ENCODE measurements around the gene ATXN1. TPM values are rescaled to one million over a fixed set of nuclear protein-coding genes. Genes with fewer than 3 reads are reported as not detected.
"Not testable (repeated sequence)": the region's sequence is repeated elsewhere in the genome, so short reads cannot be mapped to it uniquely, and the experiment has no call there.

The ATXN1 gene
- total RNA-seq, 2 donors from 2014 or later, result 63.1 to 72.2 TPM

DNA sequence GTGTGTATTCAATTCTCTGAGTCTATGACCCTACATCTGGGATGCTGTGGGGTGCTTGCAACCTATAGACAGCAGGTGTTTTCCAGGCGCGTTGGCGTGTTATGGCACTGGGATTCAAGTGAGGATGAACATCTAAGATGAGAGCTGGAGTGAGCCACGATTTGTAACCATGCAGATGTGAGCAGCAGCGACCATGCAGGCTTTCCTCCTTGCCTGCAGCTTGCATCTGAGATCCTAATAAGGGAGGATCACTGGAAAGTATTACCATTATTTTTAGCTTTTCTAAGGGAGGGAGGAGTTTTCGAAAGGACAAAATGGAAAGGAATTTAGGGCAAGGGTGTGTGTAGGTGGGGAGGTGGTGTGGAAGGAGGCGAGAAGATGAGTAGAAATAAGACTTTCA is 216.7 kb downstream of the ATXN1 start:
- DNase-seq (ENCODE audit: low spot score), result no peak
- intact Hi-C loops (cut with DNase I), result no loop called here

DNA sequence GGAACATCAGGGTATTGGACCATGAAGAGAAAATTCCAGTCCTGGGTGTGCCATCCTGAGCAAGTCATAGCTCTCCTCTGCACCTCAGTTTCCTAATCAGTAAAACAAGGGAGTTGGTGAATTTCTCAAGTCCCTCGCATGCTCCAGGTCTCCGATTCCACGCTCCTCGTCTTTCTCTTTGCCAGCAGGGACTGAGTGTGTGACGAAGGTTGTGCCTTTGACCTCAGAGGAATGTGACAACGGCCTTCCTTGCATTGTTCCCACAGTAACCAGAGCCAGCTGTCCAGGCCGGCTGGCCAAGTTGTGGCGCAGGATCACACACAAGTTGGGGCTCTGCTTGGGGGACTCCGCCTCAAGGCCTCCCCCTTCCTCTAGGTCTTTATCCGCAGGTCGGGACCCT is 217.3 kb downstream of the ATXN1 start:
- DNase-seq (ENCODE audit: low spot score), result no peak
- intact Hi-C loops (cut with DNase I), result no loop called here

DNA sequence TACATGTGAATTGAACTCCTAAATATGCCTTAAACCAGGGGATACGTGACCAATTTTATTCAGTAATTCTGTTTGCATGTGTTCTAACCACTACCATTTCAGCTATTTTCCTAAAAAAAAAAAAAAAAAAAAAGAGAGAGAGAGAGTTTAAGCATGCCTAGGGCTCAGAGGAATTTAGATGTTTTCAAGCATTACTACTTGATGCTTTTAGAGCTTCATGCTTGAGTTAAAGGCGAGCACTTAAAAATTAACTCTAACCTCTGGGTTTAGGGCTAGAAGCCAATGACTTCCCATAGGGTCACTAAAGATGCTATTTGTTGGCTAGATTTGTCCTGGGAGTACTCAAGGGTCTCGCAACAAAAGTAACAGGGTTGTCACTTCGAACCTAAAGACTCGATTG is 217.7 kb downstream of the ATXN1 start:
- DNase-seq (ENCODE audit: low spot score), result no peak
- intact Hi-C loops (cut with DNase I), result no loop called here

DNA sequence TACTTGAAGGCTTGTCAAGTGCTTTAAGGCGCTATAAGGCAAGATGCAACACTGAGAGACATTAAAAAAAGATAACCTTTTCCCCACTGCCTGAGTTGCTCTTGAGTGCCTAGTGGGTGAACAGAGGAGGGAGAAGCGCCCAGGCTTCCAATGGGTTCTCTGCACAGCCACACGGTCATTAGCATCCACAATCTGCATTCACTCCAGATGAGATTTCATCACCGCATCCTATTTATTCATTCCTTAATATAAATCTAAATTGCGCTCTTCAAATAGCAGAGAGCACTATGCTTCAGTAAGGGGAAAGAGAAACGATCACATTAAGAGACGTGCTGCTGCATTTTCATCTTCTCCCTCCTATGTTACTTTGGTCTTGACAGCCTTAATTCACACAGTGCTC is 219.2 kb downstream of the ATXN1 start:
- DNase-seq (ENCODE audit: low spot score), result no peak
- intact Hi-C loops (cut with DNase I), result no loop called here

DNA sequence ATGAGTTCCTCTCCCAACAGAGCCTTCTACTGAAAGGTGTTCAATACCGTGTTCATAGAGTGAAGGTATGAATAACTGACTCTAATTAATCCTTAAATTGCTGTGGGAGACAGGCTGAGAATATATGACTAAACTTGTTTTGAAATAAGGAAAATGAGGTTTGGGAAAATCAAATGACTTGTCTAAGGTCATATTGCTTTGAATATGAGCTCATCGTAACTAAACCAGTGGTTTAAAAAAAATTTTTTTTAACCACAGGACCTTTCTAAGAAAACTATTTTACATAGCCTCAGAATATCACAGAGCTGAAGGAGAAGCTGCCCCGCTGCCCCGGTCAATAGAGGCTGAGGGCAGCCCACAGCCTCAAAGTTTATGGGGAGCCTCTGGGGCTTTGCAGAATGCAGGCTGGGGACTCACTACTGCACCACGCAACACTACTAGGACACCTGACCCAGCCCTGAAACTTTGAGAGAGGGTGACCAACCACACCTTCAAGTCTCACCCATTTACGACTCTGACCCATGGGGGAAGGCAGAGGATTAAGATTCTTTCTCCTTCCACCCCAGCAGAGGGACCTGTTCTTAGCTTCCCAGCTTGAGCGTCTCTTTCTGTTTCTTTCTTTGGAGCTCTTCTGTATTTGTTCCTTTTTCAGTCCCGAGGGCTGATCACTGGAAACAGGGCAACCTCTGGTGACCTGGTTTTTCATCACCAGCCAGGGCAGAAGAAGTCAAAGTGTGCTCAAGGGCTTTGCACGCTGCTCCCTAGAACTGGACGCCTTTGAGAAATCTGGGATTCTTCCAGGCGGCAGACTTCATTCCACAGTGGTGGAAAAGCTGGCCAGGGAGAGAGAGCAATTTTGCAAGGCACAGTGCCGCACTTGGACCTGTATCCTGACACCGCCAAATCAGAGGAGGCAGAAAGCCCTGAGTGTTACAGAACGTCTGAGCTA is 220.2 kb downstream of the ATXN1 start:
- intact Hi-C loops (cut with DNase I), result no loop called here
- peak; percentile 79 for DNase-seq (ENCODE audit: low spot score)

DNA sequence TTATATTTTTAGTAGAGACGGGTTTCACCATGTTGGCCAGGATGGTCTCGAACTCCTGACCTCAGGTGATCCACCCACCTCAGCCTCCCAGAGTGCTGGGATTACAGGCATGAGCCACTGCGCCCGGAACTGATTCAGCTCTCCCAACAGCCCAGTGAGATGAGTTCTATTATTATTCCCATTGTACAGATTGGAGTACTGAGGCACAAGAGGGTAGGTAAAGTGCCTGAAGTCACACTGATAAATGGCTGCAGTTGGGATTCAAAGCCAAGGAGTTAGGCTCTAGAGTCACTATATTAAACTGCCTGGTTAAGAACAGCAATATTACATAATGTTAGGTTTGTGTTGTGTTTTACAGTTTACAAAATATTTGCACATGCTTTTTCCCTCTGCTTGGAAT is 220.9 kb downstream of the ATXN1 start:
- DNase-seq (ENCODE audit: low spot score); intact Hi-C loops (cut with DNase I): not testable (repeated sequence)

DNA sequence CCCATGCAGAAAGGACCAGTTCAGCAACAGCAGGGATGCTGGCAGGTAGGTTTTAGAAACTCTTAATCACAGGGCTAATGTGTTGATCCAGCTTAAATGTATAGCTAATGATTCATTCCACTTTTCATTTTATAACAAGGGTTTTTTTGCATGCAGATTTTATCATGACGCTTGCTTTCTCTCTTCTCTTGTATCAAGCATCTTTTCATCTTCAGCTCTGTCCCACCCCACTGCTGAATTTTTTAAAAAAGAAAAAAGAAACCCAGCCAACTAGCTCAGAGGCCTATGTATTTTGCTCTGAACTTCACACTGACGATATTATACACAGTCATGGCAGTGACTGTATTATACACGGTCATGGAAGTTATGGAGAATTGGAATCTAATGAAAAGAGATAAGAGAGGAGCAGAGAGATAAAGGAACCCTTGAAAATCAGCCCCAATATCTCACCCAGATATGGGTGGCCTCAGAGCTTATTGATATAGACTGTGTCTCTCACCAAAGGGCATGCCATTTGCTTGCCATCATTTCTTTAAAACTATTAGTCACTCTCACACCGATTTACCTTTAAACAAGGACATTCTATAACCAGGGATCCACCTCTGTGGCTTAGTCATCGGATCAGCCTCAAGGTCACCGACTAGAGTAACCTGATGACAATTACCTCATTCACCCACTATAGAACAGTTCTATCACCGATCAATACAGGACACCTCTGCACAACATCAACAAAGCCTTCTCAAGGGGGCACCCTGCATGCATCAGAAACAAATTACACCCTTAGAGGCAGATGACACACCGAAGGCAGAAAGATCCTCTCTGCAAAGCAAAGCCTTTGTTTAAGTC is 222.0 kb downstream of the ATXN1 start:
- DNase-seq (ENCODE audit: low spot score), result no peak
- intact Hi-C loops (cut with DNase I), result no loop called here

DNA sequence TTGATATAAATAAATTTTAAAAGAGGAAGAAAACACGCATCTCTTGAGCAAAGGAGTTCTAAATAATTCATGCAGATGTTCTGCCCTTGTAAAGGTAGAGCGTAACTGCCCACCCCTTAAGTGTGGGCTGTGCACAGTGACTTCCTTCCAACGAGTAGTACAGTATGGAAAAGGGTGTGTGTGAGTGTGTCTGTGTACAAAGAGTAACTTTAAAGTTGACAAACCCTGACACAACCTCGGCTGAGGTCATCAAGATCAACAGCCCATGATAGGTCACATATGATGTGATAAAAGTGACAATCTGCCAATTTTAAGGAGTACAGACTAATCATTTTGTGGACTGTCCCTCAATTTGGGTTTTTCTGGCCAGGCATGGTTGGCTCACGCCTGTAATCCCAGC is 225.7 kb downstream of the ATXN1 start:
- intact Hi-C loops (cut with DNase I), result no loop called here
- DNase-seq (ENCODE audit: low spot score), result no peak

DNA sequence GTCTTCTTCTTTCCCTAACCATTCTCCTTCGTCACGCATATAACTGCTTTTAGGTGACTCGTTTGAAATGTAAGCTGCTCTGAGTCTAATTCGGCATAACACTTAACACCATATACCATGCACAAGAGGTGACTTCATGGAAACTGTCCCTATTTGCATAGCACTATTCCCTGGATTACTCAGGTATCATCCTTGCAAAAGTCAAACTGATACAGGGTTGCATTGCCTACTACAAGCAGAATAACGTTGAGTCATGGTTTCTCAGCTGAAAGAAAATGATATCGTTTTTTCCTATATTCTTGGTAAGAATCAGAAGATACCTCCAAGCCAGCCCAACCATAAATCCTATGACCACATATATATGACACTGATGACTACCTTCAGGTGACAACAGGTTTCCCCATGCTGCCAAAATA is 227.5 kb downstream of the ATXN1 start:
- intact Hi-C loops (cut with DNase I), result no loop called here

DNA sequence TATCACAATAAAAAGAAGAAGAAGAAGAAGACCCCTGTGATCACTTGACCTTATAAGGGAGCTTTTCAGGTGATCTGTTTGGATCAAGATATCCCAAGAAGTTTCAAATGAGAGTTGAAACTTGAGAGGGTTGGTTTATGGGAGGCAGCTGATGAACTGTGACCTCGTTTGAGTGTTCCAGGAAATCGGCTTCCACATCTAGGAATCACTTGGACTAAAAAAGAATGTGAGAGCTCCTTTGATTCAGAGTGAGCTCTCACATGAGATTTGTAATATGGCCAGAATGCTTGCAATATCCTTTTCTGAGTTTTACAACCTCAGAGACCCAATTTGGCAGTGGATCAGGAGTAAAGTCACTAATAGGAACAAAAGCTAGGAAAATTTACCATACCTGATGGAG is 228.1 kb downstream of the ATXN1 start:
- intact Hi-C loops (cut with DNase I), result no loop called here
- no peak for DNase-seq (ENCODE audit: low spot score)

More for the DNA sequence above, 227.5 kb downstream of the ATXN1 start:
- no peak for DNase-seq (ENCODE audit: low spot score)

DNA sequence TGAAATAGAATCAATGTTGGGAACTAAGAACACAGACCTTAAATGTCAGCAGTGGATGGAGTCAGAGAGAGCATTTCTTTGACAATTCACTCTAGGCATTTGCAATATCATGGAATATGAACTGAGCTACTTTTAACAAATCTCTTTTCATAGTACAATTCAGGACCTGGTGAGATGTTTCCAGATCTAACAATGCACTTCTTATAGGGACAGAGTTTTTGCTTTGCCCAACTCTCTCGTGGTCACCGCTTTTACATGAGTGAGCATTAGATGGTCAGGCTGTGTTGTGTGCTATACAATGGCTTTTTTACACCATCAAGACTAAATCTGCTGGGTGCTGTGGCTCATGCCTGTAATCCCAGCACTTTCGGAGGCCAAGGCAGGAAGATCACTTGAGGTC is 233.6 kb downstream of the ATXN1 start:
- intact Hi-C loops (cut with DNase I), result no loop called here
- DNase-seq (ENCODE audit: low spot score), result no peak

DNA sequence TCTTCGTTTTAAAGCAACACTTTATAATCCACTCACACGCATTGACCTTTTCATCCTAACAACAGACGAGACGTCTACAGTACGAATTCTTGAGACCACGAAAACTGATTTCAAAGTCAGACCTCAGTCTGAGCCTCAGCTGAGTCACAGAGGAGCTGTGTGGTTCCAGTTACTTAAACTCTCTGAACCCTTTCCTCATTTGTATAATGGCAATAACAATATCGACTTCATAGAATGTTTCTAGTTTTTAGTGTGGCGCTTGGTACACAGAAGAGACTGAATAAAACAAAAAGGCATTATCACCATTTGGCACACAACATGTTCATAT is 236.9 kb downstream of the ATXN1 start:
- intact Hi-C loops (cut with DNase I), result loop anchor here in 1 of 2 donors (5.0 kb wide), 1 partner anchor 942 kb away; no protein-coding TSS in a partner anchor
- no peak for DNase-seq (ENCODE audit: low spot score)

DNA sequence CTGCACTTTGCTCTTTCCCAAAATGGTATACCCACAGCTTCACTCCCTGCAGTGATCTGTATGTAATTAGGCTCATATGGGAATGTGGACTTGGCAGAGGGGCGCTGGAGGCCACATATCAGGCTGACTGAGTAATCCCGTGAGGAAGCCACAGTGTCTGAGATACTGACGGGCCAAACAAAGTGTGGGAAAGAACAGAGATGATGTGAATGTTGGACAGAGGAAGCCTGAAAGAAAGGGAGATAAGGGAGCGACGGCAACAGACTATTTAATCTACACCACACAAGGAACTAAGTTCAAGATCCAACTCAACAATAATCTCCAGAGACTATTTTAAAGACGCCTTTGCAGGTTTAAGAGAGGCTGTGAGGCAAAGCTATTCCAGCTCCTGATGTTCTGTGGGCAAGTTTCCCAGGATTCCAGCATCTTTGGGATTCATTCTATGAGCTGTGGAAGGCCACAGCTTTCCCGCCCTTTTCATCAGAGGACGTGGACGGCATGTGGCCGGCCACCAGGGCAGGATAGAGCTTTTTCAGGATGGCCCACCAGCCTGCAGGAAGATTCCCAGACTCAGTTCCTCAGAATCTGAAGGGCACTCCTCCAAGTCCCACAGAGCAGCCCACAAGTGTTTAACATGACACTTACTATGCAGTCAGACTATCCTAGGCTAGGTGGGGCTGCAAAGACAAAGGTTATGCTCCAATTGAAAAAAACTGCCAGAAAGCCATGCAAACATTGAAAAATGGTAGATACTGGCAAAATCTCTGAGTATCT is 237.5 kb downstream of the ATXN1 start:
- intact Hi-C loops (cut with DNase I), result loop anchor here in 1 of 2 donors (5.0 kb wide), 1 partner anchor 941 kb away; no protein-coding TSS in a partner anchor
- DNase-seq (ENCODE audit: low spot score), result no peak

DNA sequence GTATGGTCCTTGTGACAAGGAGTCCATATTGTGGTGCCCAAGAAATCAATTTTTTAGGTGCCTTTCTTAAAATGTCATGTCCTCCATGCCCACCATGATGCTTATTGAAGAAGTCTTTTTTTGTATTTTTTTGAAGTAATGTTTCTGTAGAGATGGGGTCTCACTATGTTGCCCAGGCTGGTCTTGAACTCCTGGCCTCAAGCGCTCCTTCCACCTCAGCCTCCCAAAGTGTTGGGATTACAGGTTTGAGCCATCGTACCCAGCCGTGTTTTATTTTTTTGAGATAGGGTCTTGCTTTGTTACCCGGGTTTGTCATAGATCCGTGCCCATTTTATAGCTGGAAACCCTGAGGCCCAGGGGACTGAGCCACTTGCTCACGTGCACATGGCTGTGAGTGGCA is 238.3 kb downstream of the ATXN1 start:
- DNase-seq (ENCODE audit: low spot score), result no peak
- intact Hi-C loops (cut with DNase I), result loop anchor here in 1 of 2 donors (5.0 kb wide), 1 partner anchor 941 kb away; no protein-coding TSS in a partner anchor

DNA sequence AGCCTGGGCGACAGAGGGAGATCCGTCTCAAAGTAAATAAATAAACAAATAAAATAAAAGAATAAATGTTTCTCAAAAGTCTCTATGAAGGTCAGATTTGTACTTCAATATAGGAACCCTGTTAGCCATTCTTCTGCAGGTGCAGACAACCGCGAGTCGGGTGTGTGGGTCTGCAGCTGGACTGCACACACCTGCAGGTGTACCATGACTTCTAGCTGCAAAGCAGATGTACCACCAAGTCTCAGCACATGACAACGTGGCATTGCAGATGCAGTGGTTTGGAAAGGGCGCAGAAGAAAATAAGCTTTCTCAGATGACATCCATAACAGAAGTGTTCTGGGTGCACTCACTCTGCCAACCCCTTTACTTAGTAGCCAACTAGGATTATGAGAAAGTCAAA is 239.7 kb downstream of the ATXN1 start:
- intact Hi-C loops (cut with DNase I), result loop anchor here in 1 of 2 donors (5.0 kb wide), 1 partner anchor 939 kb away; no protein-coding TSS in a partner anchor
- DNase-seq (ENCODE audit: low spot score), result no peak

DNA sequence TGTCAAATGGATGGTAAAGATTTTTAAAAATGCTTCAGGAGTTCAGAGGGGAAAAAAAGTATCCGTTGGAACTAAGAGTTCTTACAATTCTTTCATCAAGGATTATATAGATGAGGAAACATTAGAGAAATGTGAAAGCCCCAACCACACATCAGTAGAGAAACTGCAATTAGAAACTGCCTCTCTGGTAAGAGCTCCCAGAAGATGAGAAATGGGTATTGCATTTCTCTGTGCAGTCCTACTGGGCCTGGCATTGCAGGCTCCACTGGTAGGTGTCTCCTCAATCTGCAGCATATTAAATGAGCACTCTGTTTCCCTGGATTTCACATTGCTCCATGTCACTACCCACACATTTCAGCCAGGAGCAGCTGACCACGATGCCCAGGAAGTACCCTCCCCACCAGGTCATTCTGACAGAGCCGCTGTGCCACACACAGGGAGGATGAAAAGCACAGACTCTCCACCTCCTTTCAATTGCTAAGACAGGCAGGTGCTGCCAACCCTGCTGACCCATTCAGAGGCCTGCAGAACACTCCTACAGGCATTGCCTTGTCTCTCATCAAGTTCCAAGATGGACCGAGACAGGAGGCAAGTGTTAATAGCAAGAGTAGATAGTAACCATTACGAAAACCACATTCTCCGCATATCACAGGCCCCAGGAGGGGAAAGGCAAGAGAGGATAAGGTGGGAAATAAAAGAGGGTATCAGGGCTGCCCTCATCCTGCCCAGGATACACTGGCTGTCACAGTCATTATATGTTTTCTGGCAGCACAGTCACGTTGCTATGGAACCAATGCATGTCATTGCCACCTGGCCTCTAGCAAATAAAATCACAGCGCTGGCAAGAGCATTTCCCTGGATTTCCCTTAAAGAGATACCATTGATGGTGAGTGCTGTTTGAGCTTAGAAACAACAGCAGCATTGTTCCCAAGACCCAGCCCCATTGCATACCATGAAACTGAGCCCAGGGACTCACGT is 241.7 kb downstream of the ATXN1 start:
- DNase-seq (ENCODE audit: low spot score), result no peak
- intact Hi-C loops (cut with DNase I), result loop anchor here (5.0 to 10.0 kb wide), 3 partner anchors 235 to 937 kb away; partner anchors contain the start of gene ATXN1 (in 1 of the 2)

DNA sequence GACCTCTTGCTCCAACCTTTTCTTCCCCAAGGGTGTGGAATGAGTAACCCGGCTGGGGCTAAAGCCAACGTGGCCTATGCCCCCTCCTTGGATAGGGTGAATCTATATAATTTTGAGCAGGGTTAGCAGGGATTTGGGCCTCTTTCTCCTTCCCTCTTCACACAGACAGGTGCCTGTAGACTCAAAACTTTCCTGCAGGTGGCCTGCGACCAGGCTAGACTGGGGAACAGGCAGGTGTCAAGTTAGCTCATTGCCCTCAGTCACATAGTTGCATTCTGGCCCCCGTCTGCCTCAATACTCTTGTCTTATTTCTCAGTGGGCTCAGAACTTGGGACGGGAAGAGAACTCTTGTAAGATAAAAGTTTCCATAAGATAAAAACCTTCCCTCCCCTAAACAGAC is 243.0 kb downstream of the ATXN1 start:
- DNase-seq (ENCODE audit: low spot score), result no peak
- intact Hi-C loops (cut with DNase I), result loop anchor here (10.0 kb wide), 2 partner anchors 237 to 247 kb away; partner anchors contain the start of gene ATXN1 (in 1 of the 2)

DNA sequence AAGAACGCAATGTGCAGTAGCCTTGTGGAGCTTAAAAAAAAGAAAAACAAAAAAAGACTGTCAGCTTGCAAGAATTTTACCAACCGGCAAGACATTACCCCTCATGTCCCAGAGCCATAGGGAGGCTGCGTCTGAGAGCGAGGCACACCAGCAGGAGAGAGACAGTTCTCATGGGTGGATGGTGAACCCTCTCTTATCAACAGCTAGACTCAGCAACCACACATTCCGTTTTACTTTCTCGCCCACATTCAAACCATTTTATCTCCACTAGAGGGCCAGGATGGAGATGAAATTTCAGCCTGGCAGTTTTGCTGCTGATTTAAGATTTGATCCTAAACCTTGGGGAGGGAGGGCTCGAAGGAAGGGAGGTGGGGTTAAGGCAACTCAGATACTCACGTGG is 247.0 kb downstream of the ATXN1 start:
- intact Hi-C loops (cut with DNase I), result loop anchor here (10.0 kb wide), 2 partner anchors 241 to 251 kb away; partner anchors contain the start of gene ATXN1 (in 1 of the 2)
- DNase-seq (ENCODE audit: low spot score), result no peak

All from posterior vena cava (tissue), 2 donors.